GM21529 (cell line): Measurements from ENCODE around the gene EWSR1.

ENCODE experiments used
- ATAC-seq: cut with Tn5 transposase; IDR thresholded peaks from one replicate; pipeline ENCODE4 v1.9.1; 2021; ENCODE audit not compliant: unreplicated experiment

Gene EWSR1

DNA sequence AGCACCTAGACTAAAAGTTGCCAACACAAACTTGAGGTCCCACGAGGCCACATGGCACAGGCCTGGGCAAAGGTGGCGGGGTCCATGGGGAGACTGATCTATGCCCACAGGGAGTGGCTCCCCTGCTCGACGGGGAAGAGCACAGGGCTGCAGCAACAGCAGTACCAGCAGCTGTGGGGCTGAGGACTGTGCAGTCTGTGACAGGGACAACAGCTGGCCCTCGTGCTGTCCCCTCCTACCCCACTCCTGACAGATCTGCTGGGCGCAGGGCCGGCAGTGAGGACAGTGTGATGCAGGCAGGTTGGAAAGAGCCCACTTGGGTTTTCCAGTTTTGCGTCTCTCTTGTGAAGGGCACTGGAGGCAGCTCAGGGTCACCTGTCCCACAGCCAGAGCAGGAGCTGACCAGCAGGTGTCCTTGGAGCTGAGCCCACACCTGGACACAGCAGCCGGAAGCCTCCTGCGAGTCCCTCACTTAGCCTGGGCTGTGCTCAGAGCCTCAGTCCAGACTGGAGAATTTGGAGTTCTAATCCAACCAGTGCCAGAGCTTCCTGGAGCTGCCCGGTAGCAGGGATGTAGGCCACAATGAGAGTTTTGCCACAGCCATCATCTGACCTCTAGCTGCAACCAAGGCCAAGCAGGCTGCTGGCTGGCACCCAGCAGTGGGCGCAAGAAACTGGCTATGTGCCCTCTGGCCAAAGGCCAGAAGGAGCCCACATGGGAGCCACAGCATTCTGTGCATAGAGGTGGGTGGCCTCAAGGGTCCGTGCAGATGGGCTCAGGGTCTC lies 34.8 kb downstream of the EWSR1 start:
- no peak for ATAC-seq

DNA sequence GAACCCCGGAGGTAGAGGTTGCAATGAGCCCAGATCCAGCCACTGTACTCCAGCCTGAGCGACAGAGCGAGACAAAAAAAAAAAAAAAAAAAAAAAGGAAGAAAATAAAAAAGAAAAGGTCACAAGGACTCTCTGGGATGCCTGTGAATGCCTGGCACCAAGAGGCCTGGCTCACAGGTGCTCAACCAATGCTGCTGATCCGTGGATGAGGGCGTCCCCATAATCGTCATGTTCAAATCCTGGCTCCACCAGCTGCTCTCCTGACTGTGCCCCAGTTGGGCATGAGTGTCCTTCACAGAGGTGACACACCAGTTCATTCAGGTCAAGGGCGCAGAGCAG lies 37.7 kb downstream of the EWSR1 start:
- no peak for ATAC-seq

DNA sequence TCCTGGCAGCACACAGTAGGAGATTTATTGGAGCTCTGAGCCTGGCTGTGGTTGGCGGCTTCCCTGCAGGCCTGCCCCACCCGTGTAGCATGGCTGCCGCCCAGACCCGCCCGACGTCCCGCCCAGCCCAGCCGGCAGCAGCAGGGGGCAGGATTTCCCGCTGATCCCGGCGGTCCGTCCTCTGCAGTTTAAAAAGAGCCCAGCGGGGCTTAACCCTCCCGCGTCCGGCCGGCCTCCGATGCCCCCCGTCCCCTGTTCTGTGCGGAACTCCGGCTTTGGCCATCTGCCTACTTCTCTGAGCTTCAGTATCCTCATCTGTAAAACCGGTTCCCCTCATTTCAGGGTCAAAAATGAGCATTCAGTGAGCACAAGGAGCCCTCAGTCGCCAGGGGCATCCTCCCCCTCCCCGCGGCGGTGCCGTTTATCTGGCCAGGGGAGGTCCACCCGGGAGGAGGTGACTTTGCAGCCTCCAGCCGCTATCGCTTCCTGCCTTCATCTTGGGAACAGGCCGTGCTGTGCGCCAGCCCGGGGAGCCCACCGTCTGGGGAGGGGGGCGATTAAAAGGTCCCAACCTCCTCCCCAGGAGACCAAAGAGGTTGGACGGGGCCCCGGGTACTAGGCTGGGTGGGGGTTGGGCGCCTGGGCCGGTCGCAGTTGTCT lies 38.2 kb downstream of the EWSR1 start, which contains the start of gene GAS2L1:
GAS2L1 (plus strand) TSS at position 476 of the 660 bp plus-strand sequence. CDS start 1,456 bp downstream, outside the sequence.
- ATAC-seq = no peak

DNA sequence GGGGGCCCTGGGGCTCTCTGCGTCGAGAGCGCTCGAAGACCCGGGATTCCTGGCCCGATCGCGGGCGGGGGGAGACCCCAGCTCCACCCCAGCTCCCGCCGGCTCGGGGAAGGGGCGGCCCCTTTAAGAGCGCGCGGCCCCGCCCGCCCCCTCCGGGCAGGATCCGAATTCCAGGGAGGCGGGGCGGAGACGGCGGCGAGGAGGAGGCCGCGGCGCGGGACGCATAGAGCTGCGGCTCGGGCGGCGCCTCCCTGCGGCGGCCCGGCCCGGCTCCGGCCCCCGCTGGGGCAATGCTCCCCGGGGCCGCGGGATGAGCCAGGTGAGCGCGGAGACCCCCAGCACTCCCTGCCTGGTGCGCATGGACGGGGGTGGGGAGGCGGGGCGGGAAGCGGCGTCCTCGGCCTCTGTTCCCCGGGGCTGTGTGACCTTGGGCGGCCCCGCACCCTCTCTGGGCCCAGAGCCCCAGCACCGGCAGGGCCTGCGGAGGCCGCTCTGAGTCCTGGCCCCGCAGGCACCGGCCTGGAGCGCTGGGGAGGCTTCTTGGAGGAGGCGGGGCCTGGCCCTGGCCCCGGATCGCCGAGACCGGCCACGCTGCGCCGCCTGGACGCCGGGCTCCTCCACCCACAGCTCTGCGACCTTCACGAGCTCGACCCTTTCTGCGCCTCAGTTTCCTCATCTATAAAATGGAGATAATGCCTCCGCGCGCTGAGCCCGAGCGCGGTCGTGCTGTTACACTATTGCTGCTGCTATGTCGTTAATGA lies 38.9 kb downstream of the EWSR1 start:
- ATAC-seq = no peak

DNA sequence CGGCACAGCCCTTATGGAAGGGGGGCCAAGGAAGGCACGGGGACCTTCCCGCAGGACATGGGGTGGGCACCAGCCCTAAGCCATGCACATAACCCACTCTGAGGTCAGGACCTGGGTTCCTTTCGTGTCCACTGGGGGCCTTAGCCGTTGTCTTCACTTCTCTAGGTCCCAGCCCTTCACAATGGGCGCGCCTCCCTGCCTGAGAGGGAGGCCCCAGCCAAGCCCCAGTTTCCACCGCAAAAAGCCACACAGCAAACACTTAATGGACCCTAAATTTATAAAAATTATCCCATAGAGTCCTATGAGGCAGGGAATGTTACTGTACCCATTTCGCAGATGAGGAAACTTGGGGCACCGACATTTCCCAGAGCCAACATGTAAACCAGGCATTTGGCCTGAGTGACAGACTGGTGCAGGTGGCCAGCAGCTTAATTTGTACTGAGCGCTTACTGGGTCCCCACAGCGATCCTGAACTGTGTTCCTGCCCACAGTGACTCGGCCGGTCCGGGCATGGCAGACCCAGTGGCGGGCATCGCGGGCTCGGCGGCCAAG lies 39.6 kb downstream of the EWSR1 start:
- no peak for ATAC-seq

DNA sequence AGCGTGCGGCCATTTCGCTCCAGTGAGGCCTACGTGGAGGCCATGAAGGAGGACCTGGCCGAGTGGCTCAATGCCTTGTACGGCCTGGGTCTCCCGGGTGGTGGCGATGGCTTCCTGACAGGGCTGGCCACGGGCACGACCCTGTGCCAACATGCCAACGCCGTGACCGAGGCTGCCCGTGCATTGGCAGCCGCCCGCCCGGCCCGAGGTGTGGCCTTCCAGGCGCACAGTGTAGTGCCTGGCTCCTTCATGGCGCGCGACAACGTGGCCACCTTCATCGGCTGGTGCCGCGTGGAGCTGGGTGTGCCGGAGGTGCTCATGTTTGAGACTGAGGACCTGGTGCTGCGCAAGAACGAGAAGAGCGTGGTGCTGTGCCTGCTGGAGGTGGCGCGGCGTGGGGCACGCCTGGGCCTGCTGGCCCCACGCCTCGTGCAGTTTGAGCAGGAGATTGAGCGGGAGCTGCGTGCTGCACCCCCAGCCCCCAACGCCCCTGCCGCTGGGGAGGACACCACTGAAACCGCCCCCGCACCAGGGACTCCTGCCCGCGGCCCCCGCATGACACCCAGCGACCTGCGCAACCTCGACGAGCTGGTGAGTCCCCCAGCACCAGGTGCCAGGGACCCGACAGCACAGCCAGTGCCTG lies 40.2 kb downstream of the EWSR1 start:
- ATAC-seq = no peak

DNA sequence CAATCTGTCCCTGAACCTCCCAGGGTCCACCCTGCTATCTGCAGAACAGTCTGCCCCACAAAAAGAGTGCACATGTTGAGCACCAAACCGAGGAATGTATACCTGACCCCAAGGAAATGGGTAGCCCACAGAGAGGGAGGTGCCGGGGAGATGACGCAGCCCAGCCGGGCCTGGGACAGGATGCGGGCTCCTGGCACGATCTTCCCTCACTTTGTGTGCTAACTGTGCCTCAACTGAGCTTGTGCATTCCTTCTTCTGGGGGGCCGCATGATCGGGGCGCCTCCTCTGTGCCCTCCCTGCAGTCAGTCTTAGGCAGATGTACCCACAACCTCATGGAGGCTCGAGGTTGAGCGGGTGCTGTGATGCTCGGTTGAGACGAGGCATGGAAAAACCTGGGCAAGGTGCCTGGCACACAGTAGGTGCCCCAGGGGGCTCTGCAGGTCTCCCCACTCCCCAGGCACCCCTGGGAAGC lies 40.8 kb downstream of the EWSR1 start:
- ATAC-seq = no peak

DNA sequence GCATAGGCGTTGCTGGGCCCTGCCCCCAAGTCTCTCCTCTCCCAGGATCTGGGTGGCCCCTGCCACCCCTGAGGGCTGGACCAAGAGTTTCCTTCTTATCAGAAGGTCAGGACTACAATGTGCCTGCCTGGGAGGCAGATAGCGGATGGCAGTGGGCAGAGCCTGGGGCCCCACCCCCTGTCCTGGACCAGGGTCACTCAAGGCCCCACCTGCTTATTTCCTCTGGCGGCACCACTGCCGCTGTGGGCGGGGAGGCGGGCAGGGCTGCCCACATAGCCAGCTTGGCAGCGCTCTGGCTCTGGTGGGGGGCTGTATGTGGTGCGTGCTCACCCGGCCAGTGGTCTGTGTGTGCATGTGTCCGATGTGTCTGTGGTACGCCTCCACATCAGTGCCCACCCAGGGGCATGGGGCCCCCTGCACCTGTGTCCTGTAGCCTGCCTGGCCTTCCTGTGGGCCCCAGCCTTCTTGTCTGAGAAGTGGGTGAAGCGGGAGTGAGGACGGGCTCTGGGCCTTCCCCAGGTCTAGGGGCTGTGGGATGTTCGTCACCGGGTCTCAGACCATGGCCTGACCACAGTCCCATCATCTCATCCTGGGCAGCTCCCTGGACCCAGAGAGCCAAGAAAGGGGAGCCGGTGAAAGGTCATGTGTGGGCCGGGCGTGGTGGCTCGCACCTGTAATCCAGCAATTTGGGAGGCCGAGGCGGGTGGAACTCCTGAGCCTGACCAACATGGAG lies 41.4 kb downstream of the EWSR1 start:
- no peak for ATAC-seq

DNA sequence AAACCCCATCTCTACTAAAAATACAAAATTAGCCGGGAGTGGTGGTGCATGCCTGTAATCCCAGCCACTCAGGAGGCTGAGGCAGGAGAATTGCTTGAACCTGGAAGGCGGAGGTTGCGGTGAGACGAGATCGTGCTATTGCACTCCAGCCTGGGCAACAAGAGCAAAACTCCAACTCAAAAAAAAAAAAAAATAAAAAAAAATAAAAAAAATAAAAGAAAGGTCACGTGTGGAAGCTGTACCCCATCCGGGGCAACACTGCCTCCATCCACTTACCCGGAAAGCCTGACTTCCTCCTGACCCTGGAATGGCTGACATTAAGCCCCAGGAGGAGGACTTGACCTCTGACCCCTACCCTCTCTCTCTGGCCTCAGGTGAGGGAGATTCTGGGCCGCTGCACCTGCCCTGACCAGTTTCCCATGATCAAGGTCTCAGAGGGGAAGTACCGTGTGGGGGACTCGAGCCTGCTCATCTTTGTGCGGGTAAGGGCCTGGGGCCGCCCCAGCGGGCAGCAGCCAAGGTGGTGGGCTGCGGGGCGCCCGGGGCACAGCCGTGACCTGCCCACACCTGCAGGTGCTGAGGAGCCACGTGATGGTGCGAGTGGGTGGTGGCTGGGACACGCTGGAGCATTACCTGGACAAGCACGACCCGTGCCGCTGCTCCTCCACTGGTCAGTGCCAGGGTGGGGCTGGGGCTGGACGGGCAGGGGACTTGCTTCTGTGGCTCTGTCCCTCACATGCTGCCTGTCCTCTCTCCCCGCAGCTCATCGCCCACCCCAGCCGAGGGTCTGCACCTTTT lies 42.2 kb downstream of the EWSR1 start:
- ATAC-seq = no peak

DNA sequence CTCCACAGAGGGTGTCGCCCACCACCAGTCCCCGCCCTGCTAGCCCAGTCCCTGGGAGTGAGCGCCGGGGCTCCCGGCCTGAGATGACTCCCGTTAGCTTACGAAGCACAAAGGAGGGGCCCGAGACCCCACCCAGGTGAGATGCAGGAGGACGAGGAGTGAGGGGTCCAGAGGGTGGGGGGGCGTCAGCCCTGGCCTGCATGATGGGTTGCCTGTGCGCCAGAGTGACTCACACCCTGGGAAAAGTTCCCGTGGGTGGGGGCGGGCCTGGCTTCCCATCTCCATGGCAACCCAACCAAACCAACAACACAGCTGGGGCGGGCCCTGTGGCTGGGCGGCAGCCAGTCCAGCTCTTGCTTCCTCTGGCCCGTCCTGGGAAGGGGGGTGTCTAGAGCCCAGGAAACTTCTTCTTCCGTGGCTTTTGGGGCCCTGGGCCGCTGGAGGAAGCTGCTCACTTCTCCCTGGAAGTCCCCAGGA lies 42.8 kb downstream of the EWSR1 start:
- no peak for ATAC-seq

DNA sequence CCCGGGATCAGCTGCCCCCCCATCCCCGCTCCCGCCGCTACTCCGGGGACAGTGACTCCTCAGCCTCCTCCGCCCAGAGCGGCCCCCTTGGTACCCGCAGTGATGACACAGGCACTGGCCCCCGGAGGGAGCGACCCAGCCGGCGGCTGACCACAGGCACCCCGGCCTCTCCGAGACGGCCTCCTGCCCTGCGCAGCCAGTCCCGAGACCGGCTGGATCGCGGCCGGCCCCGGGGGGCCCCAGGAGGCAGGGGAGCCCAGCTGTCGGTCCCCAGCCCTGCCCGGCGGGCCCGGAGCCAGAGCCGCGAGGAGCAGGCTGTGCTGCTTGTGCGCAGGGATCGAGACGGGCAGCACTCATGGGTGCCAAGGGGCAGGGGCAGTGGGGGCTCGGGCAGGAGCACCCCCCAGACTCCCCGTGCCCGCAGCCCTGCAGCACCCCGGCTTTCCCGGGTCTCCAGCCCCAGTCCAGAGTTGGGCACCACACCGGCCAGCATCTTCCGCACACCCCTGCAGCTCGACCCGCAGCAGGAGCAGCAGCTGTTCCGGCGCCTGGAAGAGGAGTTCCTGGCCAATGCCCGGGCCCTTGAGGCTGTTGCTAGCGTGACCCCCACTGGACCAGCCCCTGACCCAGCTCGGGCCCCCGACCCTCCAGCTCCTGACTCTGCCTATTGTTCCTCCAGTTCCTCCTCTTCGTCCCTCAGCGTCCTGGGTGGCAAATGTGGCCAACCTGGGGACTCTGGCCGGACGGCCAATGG lies 43.6 kb downstream of the EWSR1 start:
- no peak for ATAC-seq

DNA sequence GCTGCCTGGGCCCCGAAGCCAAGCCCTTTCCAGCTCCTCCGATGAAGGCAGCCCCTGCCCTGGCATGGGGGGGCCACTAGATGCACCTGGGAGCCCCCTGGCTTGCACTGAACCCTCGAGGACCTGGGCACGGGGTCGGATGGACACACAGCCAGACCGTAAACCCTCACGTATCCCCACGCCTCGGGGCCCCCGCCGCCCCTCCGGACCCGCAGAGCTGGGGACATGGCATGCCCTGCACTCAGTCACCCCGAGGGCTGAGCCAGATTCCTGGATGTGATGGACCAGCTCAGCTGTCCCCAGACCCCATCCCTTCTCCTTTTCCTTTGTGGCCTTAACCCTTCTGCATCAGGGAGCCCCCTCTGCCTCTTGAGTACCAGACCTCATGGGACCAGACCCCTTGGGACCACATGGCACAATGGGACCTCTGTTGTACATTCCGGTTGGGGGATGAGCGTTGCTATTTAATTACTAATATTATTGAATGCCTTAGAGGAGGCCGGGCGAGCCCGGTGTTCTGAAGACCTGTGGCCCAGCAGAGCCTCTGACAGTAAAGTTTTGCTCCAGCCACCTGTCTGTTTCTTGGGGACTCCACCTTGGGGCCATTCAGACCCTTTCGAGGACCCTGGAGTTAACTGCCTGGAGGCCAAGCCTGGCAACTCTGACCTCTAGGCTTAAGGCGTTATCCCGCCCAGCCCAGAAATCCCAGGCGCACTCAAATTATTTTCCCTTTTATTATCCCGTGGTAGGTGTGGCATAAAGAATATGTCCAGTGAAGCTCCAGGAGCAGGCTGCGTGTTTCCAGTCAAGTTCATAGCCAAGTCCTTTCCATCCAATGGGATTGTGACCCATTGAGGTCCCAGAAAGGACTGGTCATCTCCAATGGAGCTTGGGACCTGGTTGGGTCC lies 44.4 kb downstream of the EWSR1 start:
- ATAC-seq = no peak

DNA sequence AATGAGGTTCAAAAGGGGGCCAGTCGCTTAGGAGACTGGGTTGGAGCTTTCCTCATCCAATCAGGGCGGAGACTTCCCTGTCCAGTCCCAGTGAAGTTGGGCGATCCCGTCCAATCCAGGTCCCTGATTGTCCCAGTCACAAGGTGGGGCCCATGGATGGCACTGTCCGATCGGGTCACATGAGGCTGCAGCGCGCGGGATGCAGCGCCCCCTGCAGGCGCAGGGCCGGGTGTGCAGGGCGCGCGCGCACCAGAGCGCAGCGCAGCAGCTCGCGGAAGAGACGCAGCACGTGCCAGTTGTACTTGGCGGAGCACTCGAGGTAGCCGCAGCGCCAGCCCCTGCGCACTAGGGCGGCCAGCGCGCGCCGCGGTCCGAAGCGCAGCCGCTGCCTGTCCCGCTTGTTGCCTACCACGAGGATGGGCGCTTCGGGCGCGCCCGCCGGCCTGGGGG lies 45.1 kb downstream of the EWSR1 start:
- no peak for ATAC-seq

DNA sequence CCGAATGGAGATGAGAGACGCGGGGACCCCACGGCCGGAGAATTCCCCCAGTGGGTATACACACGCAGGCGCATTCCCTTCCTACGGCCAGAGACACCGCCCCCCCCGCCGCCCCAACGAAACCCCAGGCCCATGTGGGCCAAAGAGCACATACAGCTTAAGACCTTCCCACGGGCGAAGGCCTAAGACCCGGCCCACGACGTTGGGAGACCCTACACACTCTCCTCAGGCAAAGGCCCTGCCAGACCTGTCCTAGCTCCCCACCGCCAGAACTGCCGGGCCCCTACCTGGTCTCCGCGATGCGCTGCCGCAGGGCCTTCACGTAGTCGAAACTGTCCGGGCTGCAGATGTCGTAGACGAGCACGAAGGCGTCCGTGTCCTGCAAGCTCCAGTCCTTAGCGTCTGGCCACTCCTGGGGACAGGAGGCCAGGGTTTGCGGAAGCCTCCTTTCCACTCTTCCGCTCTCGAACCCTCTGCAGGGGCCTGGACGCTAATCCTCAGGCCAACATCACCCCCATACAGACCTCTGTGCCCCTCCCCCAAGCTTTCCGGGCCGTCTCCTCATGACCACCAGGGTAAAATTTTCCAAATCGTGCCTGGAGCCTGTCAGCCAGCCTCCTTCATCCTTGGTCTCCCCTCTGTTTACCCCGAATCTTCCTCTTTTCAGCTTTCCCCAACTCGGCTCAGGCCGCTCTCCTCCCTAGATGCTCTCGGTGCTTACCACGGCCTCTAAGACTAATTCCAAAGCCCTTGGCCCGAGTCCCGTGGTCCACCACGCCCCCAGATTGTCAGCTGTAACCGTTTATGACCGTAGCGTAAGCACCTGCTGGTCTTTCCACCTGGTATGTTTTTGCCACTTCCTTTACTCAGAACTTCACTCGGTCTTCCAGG lies 45.8 kb downstream of the EWSR1 start:
- no peak for ATAC-seq

DNA sequence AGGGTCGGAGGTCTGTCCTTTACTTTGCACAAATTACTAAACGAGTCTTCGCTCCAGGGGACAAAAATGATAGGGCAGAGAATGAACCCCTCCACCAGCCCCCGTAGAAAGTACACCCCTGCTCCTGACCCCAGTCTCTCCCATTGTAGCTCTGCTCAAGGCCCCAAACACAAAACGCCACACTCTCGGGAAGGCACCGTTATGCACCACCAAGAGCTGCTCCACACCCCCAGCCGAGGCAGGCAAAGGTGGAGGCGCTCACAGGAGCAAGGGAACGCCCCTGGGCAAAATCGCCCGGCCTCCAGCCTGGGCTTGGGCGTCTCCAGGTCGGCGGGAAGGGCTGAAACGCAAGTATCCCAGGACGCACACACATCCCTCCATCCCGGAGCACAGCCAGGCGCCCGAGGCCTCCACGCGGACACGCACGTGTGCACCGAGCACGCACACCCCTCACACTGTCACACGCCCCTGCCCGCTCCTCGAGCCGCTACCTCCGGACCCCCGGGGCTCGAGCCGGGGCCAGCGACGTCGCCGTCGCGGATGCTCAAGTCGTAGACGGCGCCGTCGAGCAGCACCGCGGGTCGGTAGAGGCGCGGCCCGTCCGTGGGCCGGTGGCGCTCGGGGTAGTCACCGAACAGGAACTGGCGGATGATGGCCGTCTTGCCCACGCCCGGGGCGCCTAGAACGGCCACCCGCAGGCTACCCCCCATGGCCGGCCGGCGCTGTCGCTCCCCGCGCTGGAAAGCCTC lies 46.6 kb downstream of the EWSR1 start:
- ATAC-seq = no peak
